ENCODE measurements around the gene TNIK. TPM values are rescaled to one million over a fixed set of nuclear protein-coding genes. Genes with fewer than 3 reads are reported as not detected.
"Not testable (repeated sequence)": the region's sequence is repeated elsewhere in the genome, so short reads cannot be mapped to it uniquely, and the experiment has no call there.

The TNIK gene
- total RNA-seq, 1 donor, result 7.3 TPM

DNA sequence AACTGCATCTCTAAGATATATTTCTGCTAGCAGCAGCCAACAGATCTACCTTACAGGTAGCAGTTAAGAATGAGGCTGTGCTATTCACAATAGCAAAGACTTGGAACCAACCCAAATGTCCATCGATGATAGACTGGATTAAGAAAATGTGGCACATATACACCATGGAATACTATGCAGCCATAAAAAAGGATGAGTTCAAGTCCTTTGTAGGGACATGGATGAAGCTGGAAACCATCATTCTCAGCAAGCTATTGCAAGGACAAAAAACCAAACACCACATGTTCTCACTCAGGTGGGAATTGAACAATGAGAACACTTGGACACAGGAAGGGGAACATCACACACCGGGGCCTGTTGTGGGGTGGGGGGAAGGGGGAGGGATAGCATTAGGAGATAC is 218.6 kb downstream of the TNIK start:
- DNase-seq (ENCODE audit: low read depth in 2 of 3, low spot score in 2 of 3), result not testable (repeated sequence)

DNA sequence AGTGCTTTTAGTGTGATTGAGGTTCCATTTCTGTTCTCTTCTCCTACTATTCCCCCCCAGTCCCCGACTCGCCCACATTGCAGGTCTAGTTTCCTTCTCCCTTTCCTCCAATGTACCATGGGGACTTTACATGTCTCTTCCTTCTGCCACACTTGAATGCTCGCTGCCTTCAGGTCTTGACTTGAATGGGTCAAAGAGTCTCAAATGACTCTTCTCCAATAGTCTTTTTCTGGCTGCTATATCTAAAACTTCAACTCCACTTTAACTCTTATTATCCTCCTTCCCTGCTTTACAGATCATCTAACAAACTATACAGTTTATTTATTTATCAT is 219.7 kb downstream of the TNIK start:
- no peak for DNase-seq (ENCODE audit: low read depth in 2 of 3, low spot score in 2 of 3)

DNA sequence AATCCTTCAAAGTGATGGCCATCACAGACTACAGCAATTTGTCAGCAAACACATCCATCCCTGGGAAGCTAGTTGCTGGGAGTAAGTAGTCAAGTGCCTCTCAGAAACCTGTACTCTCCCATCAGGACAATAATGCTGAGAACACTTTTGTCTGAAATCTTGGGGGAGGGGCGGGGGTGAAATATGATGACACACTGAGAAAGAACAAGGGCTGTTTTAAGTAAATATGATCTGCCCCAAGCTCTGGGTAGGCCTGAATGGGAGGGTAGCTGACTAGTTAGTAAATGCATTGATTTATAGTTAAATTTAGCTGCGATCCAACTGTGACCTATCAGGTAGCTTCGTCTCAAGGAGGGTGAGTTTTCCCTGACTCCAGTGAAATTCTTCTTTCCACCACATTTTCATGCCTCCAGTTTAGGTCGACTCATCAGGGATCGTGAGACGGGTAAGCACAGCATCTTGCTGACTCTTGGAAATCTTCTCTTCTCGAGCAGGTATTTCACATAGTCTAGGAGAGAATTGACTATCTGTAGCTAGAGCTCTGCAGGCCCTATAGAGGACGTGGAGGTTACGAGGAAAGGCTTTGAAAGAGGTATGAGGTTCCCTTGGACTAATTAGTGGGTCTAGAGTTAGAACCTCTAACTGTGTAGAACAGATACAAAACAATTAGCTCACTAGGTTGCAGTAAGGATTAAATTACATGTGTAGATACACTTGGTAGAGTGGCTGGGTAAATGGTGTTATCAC is 220.3 kb downstream of the TNIK start:
- no peak for DNase-seq (ENCODE audit: low read depth in 2 of 3, low spot score in 2 of 3)

DNA sequence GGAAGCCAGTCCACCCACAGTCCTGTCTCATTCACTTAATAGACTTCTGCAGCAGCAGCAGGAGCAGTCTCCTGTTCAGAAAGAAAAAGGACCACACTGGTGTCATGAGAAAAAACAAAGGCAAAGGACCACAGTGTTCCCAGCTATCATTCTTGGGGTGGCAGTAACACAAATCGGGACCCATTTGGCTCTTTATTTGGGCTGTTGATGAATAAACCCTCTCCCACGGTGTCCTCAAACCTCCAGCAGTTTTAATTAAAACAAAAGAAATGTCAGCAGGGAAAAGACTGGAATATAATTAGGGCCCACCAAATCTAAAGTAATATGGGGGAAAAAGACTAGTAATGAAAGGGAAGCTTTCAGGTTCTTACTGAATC is 223.2 kb downstream of the TNIK start:
- no peak for DNase-seq (ENCODE audit: low read depth in 2 of 3, low spot score in 2 of 3)

DNA sequence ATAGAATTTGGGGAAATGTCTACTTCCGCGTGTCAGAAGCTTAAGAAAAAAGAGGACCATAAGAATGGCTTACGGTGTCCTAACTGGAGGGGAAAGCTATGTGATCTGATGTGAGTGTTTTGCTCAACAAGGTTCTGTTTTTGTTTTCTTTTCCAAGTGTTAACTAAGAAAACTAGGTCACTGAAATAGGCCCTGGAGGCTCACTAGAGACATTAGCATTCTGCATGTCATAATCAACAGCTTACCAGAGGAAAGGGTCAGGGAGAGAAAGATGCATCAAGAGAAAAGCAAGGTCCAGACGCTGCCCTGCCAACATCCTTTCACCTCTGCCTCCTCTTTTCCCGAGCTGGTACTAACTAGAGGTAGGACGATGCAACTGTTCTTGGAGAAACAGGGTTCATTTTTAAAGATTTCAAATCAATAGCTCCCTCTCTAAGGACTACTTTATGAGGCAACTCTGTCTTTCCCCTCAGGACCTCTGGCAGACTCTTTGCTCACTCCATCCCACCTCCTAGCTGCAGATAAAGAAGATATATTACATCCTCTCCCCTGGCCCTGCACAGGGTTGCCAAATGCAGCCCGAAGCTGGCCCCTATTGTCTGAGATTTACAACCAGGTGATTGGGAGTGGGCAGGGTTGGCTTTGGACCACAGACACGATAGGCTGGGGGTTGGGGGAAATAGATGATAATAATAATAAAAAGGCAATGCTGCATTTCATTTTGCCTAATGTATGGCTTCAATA is 223.8 kb downstream of the TNIK start:
- no peak for DNase-seq (ENCODE audit: low read depth in 2 of 3, low spot score in 2 of 3)

DNA sequence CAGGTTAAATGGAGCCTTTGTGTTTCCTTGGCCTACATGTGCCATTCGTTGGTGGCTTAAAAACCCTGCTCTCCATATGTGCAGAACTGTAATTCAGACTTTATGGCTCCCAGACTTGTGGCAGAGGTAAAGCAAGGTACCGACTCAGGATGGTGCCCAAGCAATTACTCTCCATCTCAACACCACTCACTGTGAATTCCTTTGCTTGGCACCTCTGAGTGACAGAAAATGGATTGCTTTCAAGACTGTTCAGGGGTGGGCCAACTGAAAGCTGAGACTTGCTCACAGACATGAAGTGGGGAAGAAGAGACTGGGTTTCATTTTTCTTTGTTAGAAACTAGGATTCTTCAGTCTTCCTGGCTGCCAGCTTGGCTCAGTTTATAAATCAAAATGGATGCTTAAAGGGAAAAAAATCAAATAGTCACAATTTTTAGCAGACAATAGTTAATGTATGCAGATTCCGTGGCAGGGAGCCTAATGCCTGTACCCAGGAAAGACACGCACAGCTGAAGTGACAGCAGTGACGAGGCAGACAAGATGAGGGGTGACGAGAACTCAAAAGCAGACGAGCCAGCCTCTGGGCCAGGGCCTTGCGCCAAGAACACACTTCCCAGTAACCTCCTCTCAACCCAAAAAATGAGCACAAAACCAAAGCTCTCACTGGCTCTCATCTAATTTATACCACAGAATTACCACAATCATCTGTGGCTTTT is 225.8 kb downstream of the TNIK start:
- no peak for DNase-seq (ENCODE audit: low read depth in 2 of 3, low spot score in 2 of 3)

DNA sequence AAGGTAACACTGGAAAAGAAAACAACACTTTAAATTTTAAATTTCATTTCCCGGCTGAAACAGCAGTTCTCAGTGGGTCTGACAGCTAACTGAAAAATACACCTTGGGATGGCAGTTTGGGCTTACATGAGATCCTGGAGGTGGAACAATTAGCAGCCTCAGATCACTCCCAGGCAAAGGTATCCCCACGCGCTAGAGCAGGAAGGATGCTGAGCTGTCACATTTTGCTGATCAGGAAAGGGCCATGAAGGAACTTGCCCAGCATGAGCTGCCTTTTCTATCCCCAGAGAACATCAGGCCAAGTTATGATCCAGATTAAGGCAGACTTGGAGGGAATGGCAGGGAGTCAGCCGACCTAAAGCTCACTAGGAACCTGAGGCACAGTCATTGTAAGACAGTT is 228.8 kb downstream of the TNIK start:
- no peak for DNase-seq (ENCODE audit: low read depth in 2 of 3, low spot score in 2 of 3)

DNA sequence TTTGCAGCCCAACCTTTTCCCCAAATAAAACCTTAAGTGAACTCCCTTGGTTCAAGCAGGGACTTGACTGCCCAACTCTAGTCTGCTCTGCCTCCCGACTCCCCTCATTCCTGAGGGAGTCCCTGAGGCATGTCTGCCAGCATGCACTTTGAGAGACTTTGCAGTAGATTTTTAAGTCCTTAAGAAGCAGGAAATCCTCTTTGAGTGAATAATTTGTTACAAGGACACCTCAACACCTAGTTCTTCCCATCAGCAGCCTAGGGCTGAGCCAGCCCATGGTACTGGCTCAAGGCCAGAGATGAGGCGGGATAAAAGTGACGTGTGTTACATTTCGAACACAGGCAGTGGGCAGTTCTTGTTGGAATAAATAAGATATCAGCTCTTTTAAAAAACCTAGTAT is 229.3 kb downstream of the TNIK start:
- no peak for DNase-seq (ENCODE audit: low read depth in 2 of 3, low spot score in 2 of 3)

DNA sequence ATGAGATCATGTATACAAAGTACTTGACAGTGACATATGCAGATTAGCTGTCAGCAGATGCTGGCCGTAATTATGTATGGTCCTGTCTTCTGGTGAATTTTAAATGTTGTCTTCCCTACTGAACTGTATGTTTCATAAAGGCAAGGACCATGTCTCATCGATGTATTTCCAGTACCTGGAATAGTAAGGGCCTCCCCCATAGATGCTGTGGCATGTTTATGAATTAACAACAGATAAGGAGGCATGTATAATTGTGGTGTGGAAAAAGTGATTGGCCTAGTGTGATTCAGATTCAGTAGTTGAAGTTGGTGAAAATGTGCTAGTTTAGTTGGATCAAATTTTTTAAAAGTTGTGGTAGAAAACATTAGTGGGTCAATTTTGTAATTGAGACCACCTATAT is 231.0 kb downstream of the TNIK start:
- no peak for DNase-seq (ENCODE audit: low read depth in 2 of 3, low spot score in 2 of 3)

DNA sequence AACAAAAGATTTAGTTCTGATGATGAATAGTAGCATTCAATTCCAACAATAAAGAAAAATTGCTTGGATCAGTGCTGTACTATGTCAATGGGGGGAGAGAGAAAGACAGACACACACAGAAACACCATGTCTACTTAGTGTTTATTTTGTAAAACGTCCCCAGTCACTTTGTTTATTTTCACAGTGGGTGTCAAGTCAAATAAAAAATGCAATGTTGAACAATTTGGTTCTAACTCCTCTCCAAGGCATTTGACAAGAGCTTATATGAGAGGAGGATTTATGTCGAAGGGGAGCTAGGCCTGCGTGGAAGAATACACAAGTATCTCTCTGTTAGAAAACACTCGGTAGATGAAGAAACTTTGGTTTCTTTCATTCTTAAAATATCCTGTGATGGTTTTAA is 232.0 kb downstream of the TNIK start:
- DNase-seq (ENCODE audit: low read depth in 2 of 3, low spot score in 2 of 3), result no peak

DNA sequence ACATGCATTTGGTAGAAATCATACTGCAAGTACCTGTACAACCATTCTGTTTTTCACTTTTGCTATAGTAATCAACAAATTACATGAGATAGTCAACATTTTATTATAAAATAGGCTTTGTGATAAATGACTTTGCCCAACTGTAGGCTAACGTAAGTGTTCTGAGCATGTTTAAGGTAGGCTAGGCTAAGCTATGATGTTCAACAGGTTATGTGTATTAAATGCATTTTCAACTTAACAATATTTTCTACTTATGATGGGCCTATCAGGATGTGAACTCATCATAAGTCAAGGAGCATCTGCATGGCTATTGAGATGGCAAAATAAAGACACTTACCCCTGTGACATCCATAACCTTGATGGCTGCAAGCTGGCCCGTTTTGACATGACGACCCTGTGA is 232.4 kb downstream of the TNIK start:
- no peak for DNase-seq (ENCODE audit: low read depth in 2 of 3, low spot score in 2 of 3)

DNA sequence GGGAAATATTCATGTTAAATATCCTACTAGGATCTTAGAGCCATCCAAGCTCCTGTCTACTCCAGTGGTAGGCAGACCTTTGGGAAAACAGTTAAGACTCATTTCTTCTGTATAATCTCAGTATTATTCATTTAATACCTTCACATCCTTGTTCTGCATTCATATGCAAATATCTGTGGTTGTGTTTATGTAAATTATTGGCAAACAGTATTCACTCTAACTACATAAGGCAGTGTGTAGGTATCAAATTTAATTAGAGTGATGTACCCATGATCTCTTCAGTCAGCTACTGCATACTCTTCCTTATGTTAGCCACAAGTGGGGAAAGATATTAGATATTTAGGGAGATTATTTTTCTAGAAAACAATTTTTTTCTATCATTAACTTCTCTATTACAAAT is 232.8 kb downstream of the TNIK start:
- no peak for DNase-seq (ENCODE audit: low read depth in 2 of 3, low spot score in 2 of 3)

DNA sequence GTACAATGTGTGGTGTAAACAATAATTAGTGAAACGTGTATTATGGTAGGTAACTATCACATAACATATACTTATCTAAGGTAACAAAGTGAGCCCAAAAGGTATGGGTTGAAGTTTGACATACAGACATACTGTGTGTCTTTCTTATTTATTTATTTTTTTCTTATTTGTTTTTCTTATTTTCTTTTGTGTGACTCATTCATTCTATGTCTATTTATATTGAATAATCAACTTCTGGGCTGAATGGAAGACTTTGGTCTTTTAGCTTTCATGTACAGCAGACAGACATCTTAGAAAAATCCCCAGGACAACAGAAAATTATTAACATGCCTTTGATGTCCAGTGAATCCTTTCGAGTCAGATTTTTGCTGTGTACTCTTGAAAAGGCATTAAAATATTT is 233.4 kb downstream of the TNIK start:
- no peak for DNase-seq (ENCODE audit: low read depth in 2 of 3, low spot score in 2 of 3)

DNA sequence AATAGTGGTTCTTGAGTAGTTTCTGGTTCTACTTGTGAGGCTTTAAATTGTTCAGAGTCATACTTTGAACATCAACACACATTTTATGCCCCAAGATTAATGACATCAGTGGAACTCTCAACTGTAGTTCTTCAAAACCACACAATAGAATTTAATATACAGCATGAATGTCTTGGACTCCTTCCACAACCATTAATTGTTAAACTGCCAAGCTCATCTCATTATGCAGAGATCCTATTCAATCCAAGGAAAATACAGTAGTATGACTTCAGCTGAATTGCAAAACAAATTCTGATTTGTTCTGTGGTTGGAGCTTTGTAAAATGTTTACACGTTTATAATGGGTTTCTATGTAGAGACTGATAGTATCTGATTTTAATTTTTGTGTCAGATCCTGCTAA is 234.5 kb downstream of the TNIK start:
- no peak for DNase-seq (ENCODE audit: low read depth in 2 of 3, low spot score in 2 of 3)

DNA sequence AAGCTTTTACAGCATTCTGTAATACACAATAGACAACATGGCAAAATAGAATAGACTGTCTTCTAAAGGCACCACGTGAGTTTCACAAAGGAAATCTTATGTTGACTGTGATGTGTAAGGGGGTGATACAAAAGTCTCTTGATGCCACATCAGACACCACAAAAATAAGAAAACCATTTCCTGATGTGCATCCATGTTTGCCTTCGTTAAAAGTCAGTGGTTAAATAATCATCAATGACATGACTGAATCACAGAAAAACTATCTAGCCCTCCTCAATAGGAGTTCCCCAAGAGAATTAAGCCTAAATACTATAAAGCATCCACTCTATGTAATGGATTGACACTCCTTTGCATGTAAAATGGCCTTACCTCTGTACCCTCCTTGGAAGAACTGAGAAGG is 235.0 kb downstream of the TNIK start:
- no peak for DNase-seq (ENCODE audit: low read depth in 2 of 3, low spot score in 2 of 3)

DNA sequence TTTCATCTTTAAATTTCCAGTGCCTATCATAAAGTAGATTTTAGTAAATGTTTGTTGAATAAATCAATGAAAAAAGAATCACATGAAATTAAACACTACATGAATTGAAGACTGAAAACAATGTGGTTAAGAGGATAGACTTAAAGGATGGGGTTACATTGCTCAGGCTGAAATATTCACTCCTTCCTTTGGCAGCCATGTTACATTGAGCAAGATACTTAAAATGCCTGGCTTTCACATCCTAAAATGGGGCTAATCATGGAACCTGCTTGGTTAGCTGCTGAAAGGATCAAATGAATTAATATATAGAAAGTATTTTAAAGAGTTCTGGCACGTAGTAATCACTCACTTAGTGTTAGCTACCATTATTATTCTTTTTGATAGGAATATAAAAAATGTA is 236.8 kb downstream of the TNIK start:
- no peak for DNase-seq (ENCODE audit: low read depth in 2 of 3, low spot score in 2 of 3)

DNA sequence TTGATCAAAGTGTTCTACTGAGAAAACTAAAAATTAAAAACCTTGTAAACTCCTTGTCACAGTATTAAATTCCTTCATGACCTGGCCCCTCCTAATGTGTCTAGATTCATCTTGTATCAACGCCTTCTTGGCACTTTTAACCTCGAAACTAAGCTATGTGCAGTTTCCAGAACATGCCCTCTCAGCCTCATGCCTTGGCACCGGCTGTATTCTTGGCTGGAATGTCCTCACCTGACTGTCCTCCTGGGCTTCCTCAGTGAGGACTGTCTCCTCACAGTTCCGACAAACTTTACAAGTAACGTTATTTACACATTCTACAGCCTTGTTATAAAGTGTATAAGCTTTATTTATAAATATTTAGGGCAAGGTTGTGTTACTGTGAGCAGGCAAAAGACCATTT is 237.2 kb downstream of the TNIK start:
- no peak for DNase-seq (ENCODE audit: low read depth in 2 of 3, low spot score in 2 of 3)

DNA sequence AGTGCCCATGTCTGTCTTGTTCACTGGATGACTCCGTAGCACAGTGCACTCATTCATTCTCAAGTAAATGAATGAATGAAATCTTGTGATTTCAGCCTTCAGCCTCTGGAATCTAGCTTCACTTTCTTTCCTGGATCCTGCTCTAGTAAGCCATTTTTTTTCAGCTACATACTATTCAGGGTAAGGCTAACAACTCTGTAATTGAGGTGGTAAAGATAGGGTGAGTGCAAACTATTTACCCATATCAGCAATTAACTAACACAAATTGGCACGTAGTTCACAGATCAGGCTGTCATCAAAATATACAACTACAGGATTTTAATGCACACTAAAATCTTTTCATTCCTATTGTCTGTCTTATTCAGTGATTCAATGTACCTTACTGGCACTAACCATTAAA is 238.6 kb downstream of the TNIK start:
- DNase-seq (ENCODE audit: low read depth in 2 of 3, low spot score in 2 of 3), result no peak

DNA sequence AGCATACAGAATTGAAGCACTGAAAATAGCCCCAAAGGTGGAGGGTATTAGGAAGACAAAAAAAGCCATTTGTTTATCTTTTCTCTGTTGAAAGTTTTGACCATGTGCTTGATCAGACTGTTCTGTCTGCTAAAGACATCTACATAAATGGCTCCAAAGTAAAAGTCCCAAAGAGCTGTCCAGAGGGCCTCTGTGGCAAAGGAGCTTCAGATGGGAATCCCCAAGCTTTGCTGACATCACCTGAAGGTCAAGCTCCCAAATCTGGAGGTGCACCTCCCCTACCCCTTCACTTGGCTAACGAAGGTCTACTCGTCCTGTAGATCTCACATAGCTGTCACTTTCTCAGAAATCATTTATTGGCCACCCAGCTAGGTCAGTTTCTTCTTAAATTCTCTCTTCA is 239.1 kb downstream of the TNIK start:
- DNase-seq (ENCODE audit: low read depth in 2 of 3, low spot score in 2 of 3), result no peak

DNA sequence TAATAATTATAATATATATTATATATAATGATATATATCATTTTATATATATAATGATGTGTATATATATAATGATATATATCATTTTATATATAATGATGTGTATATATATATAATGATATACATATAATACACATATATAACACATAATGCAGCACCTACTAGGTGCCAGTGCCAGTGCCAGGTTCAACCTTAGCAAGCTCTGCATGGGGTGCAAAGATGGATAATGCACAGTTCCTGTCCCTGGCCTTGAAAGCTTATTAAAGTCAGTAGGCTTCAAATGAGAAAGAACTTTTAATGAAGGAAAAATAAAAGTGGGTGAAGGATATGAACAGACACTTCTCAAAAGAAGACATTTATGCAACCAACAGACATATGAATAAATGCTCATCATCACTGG is 240.9 kb downstream of the TNIK start:
- DNase-seq (ENCODE audit: low read depth in 2 of 3, low spot score in 2 of 3), result no peak

DNA sequence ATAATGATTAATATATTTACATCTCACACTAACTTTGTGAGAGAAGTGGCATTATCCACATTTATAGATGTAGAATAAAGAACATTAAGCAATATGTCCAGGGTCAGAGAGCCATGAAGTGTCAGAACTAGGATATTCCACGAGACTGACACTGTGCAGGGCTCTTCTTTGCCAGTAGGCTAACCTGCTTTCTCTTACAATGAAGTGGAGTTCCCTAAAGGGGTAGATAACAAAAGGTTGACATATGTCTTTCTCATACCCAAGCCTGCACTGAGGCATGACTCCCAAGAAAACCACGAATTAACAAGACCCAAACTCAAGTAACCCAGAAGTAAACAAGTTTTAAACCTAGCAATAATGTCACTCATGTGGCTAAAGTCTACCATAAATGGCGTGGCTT is 242.1 kb downstream of the TNIK start:
- DNase-seq (ENCODE audit: low read depth in 2 of 3, low spot score in 2 of 3), result no peak

DNA sequence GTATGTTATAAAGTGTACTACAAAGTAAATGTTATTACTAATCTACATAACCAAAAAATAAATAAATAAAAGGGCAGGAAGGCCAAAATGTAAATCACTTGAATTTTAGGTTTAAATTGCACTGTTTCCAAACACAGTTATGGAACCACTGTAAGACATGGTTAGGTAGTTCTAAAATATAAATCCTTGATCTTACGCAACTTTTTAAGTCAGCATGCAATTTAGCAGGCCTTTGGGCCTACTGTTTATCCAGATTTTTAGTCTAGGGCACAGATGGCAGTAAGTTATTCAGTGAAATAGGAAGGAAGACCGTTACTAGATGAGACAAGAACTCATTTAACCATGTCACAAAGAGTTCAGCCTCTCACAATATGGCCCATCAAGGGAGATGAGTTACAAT is 246.3 kb downstream of the TNIK start:
- no peak for DNase-seq (ENCODE audit: low read depth in 2 of 3, low spot score in 2 of 3)
